ENCODE results near the gene ABCB9.

Gene ABCB9

GRCh38 chr12:122982963-122983788 lies 16.9 kb upstream of the ABCB9 start:
- no peak for DNase-seq

- no peak for DNase-seq
Observed at GRCh38 chr12:122982477-122982815, 16.2 kb upstream of the ABCB9 start.

GRCh38 chr12:122981587-122982476 lies 15.6 kb upstream of the ABCB9 start:
- DNase-seq, result no peak

GRCh38 chr12:122981036-122981471 lies 14.8 kb upstream of the ABCB9 start:
- DNase-seq, result peak in 9 of 56 donors; percentile 26 to 54 (median 48)

GRCh38 chr12:122980183-122981035 lies 14.1 kb upstream of the ABCB9 start, which contains the start of gene ARL6IP4:
ARL6IP4 (plus strand) TSS chr12:122980681; CDS start chr12:122981140, 459 bp downstream.
- peak in 43 of 56 donors; percentile 27 to 77 (median 54) for DNase-seq

- DNase-seq, result no peak
Observed at GRCh38 chr12:122979908-122980182, 13.6 kb upstream of the ABCB9 start.

GRCh38 chr12:122979001-122979907 lies 13.0 kb upstream of the ABCB9 start:
- DNase-seq, result no peak

- no peak for DNase-seq
Observed at GRCh38 chr12:122978507-122978955, 12.3 kb upstream of the ABCB9 start.

- no peak for DNase-seq
Observed at GRCh38 chr12:122977655-122978392, 11.6 kb upstream of the ABCB9 start.

GRCh38 chr12:122977153-122977552 lies 10.9 kb upstream of the ABCB9 start:
- DNase-seq, result no peak

- no peak for DNase-seq
Observed at GRCh38 chr12:122976648-122976975, 10.3 kb upstream of the ABCB9 start.

- no peak for DNase-seq
Observed at GRCh38 chr12:122975790-122976647, 9.8 kb upstream of the ABCB9 start.

- peak; percentile 25 to 95 (median 84) for DNase-seq
Observed at GRCh38 chr12:122974892-122975789, 8.9 kb upstream of the ABCB9 start, which contains the start of gene OGFOD2. OGFOD2 (plus strand) TSS chr12:122975244; CDS start chr12:122975252, 8 bp downstream.

- peak; percentile 89 to 99 (median 97) for DNase-seq
Observed at GRCh38 chr12:122974274-122974891, 8.1 kb upstream of the ABCB9 start.

GRCh38 chr12:122969676-122970075 lies 3.4 kb upstream of the ABCB9 start:
- DNase-seq, result peak in 7 of 56 donors; percentile 6 to 31 (median 11)

GRCh38 chr12:122968104-122968503 lies 1.8 kb upstream of the ABCB9 start:
- DNase-seq, result no peak
